Psoas muscle (tissue), 8 donors: ENCODE measurements around the gene LIPT2. TPM values are rescaled to one million over a fixed set of nuclear protein-coding genes. Genes with fewer than 3 reads are reported as not detected.
A peak's percentile ranks its signal among the peaks of the same experiment; 100 is the strongest.

Experiments
- ATAC-seq, 4 donors: fragments of 200-7000 bp; cut with Tn5 transposase; one replicate each; pipeline ENCODE4 v1.9.1; 2020; ENCODE audit warnings: moderate library complexity in 3 of 4, mild to moderate bottlenecking in 2 of 4
- DNase-seq, 2 donors: peaks; one replicate each; pipeline ENCODE4 v3.0.0-alpha.2; 2020
- H3K27ac ChIP-seq: fragments of 200-600 bp; one replicate; pipeline ENCODE4 v1.8.0; 2022
- H3K27me3 ChIP-seq, 3 donors: fragments of 200-600 bp in 1 of 3; one replicate each; pipeline versions ENCODE4 v1.6.1 to v1.8.0; 2013 to 2022; ENCODE audit warnings: low read length in 2 of 3, mild to moderate bottlenecking in 2 of 3, moderate library complexity in 1 of 3; ENCODE audit not compliant: insufficient read depth in 3 of 3
- H3K36me3 ChIP-seq, 2 donors: fragments of 200-600 bp in 1 of 2; one replicate each; pipeline versions ENCODE4 v1.6.1 to v1.8.0; 2013 to 2022; ENCODE audit warnings: low read depth in 1 of 2, mild to moderate bottlenecking in 1 of 2, moderate library complexity in 1 of 2; ENCODE audit not compliant: insufficient read depth in 1 of 2
- H3K4me1 ChIP-seq: fragments of 200-600 bp; one replicate; pipeline ENCODE4 v1.8.0; 2022
- H3K4me3 ChIP-seq: fragments of 200-600 bp; one replicate; pipeline ENCODE4 v1.8.0; 2022; ENCODE audit warnings: mild to moderate bottlenecking
- H3K9me3 ChIP-seq: fragments of 200-600 bp; one replicate; pipeline ENCODE4 v1.8.0; 2022
- WGBS, 3 donors: extraction: QIAGEN DNeasy Blood & Tissue Kit; methylation state at CpG; one replicate each; pipeline versions ENCODE4 v1.1.6 to v1.1.7; 2013; 5-methylcytosine and 5-hydroxymethylcytosine counted together
- intact Hi-C, 2 donors: fragments of 100-400 bp; cut with DNase I; formaldehyde crosslinking; loops; one replicate each; pipeline versions ENCODE4 v1.11.0 to v1.14.2; 2022
- long read RNA-seq, 2 donors: library from polyadenylated mRNA; unstranded; transcript quantifications; one replicate each; pipeline ENCODE4 v2.0.0, GENCODE V29; 2021
- polyA plus RNA-seq, 3 donors: library from polyadenylated mRNA; stranded (reverse); fragments of 200-250 nt; gene quantifications; one replicate each; pipeline ENCODE4 v1.2.3, GENCODE V29; 2013
- total RNA-seq, 4 donors: library from RNA; stranded (reverse); fragmentation: NEBNext Ultra II Directional in 2 of 4; extraction: Animal tissue kit (Norgen Biotek cat#: 25700) in 2 of 4; gene quantifications; one replicate each; pipeline versions ENCODE4 v1.2.1 to v1.2.4, GENCODE V29; 2021 to 2023
- TF ChIP-seq, protein P1 (sequence below): fragments of 200-600 bp; IDR thresholded peaks from one replicate; pipeline ENCODE4 v1.8.0; 2022; ENCODE audit warnings: antibody characterized with exemption
- donor health status: healthy with polysubstance abuse.
- donor health status: DM: no; HTN: no; CAD: no; lungs with moderate emphysema.
- donor health status: Bipolar disorder and iron deficiency.
- donor health status: healthy.
- donor health status: DM: yes; HTN: yes; CAD: no.
- donor health status: DM: no; HTN: no; CAD: no.
- donor health status: DM: no; HTN: no; CAD: no.
- donor health status: DM: yes; HTN: yes; CAD: no.

The LIPT2 gene
- total RNA-seq (1 to 10 TPM; 4.0 to 5.4 (median 4.4) TPM), polyA plus RNA-seq (1 to 10 TPM in 2 of 3 donors, under 1 TPM in 1; 0.94 to 4.5 (median 2.1) TPM)
- long read RNA-seq, donor 1, transcript LIPT2-201 (2 exons, 1,018 nt): major isoform, 8 of 9 reads
- long read RNA-seq, donor 1, partial matches to known transcripts: 0 of 9 reads
- long read RNA-seq, donor 1, other reads (novel, unspliced or antisense): 1 of 9 reads
- long read RNA-seq, donor 2, transcript LIPT2-201 (2 exons, 1,018 nt): major isoform, 14 of 16 reads
- long read RNA-seq, donor 2, partial matches to known transcripts: 0 of 16 reads
- long read RNA-seq, donor 2, other reads (novel, unspliced or antisense): 2 of 16 reads

DNA sequence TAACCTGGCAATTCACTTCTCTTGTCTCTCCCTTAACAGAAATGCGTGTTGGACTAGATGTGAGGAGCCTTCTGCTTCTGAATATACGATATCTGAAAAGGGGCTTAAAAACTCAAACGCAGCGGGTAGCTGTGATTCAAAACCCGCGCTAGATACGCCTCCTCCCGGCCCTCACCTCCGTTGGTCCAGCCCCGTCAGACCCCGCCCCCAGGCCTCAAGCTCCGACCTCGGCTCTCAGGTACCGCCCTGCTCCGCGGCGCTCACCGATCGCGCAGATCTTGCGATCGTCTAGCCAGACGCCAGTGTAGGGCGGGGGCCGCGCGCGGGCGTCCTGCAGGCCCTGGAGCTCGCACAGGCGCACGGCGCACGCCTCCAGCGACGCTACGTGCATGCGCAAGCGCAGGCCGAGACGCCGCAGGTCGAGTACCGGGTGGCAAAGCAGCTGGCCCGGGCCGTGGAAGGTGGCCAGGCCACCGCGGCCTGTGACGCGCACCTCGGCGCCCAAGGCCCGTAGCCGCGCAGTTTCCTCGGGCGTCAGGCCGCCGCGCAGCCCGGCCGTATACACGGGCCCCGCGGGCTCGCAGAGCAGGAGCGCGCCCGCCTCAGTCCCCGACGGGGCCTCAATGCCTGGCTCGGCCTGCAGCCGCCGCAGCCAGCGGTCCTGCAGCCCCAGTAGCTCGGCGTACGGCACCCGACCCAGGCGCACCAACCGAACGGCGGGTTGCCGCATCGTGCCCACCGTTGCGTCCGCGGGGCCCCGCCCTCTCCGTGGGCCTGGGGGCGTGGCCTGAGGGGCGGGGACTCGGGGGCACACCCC, at the start of gene LIPT2:
LIPT2 (minus strand) TSS at position 751 of the 817 bp plus-strand sequence; CDS start at position 730, 21 bp downstream.
- no peaks in the 10 kb centered on the region for H3K9me3 ChIP-seq
- DNase-seq: peak; percentile 98
- H3K4me1 ChIP-seq: peaks cover 20% of the 10 kb centered on the region
- TF ChIP-seq, protein P1, sequence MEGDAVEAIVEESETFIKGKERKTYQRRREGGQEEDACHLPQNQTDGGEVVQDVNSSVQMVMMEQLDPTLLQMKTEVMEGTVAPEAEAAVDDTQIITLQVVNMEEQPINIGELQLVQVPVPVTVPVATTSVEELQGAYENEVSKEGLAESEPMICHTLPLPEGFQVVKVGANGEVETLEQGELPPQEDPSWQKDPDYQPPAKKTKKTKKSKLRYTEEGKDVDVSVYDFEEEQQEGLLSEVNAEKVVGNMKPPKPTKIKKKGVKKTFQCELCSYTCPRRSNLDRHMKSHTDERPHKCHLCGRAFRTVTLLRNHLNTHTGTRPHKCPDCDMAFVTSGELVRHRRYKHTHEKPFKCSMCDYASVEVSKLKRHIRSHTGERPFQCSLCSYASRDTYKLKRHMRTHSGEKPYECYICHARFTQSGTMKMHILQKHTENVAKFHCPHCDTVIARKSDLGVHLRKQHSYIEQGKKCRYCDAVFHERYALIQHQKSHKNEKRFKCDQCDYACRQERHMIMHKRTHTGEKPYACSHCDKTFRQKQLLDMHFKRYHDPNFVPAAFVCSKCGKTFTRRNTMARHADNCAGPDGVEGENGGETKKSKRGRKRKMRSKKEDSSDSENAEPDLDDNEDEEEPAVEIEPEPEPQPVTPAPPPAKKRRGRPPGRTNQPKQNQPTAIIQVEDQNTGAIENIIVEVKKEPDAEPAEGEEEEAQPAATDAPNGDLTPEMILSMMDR: no peak
- peak within 1 kb of the TSS; percentile 99 for H3K27ac ChIP-seq
- ATAC-seq: peak; percentile 95 to 98 (median 98)
- intact Hi-C loops: no loop called here
- H3K4me3 ChIP-seq: peak within 1 kb of the TSS; percentile 97
- 0% methylated on average over 80 to 94 of the region's 94 CpGs for WGBS, 3 donors
- H3K36me3 ChIP-seq: peaks cover 0 to 4% of the 10 kb centered on the region in 2 donors
- no peaks in the 10 kb centered on the region for H3K27me3 ChIP-seq

DNA sequence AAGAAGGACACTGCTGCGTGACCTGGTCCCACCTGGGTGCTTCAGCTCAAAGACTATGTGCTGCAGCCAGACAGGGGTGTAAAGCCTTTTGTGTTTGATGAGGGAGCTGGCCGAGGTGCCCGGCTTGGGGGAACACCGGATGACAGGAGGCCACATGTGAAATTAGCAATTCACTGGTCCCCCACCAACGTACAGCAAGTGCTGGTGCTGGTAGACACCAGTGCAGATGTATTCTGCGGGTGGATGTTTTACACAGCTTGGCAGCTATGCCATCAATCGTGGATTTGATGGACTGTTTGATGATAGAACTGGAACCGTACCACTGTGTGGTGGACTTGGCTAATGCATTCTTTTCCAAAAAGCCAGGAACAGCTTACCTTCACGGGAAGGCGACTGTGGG, 47.9 kb upstream of the LIPT2 start:
- DNase-seq (no peak), ATAC-seq (no peak)
- TF ChIP-seq, protein P1: no peak
- intact Hi-C loops: no loop called here
- WGBS, 3 donors: 86 to 89% (median 88%) methylated on average over 10 of the region's 10 CpGs
- Histone ChIP-seq H3K27ac (no peak overlapping the region), H3K4me1 (no peaks in the 10 kb centered on the region), H3K4me3 (no peak overlapping the region), H3K36me3 (no peaks in the 10 kb centered on the region), H3K27me3 (no peaks in the 10 kb centered on the region), H3K9me3 (peaks cover 6% of the 10 kb centered on the region)

DNA sequence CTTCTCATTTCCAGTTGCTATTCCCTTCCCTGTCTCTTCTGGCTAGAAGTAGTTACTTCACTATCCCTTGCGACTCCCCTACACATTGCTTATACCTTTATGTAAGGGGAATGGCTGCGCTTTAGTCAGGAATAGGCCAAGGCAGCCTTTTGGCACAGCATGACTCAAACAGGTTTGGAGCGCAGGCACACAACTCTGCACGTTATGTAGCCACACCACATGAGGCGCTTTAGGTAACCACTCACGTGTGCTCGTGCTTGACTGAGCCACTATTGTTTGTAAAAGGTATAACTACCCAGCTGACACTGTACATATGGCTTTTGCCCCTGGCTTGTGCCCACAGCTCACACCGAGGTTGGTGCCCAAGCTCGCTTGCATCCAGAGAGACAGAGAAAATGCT, 46.7 kb upstream of the LIPT2 start:
- Histone ChIP-seq H3K4me1 (no peaks in the 10 kb centered on the region), H3K4me3 (no peak overlapping the region), H3K9me3 (peaks cover 6% of the 10 kb centered on the region), H3K36me3 (no peaks in the 10 kb centered on the region), H3K27ac (no peak overlapping the region), H3K27me3 (no peaks in the 10 kb centered on the region)
- TF ChIP-seq, protein P1: no peak
- DNase-seq (no peak), ATAC-seq (no peak)
- 93 to 95% (median 94%) methylated on average over 9 of the region's 9 CpGs for WGBS, 3 donors
- intact Hi-C loops: no loop called here

DNA sequence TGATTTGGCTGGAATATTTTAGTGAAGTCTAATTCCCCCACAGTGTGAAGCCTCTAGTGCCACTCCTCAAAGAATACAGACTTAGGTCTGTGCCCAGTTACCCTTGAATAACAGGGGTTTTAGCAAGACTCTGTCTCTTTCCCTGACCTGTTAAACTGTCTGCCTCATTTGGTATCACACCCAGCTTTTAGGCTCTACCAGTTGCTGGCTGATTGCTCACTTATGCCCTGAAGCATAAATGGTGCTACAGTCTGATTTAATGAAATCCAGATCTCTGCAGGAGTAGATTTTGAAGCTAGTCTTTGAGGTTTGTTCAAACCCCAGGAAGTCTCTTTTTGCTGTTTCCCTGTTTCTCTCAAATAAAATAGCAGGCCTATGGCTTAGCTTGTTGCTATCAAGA, 45.2 kb upstream of the LIPT2 start:
- H3K4me1 ChIP-seq: no peaks in the 10 kb centered on the region
- intact Hi-C loops: no loop called here
- H3K27ac ChIP-seq: no peak overlapping the region
- peaks cover 6% of the 10 kb centered on the region for H3K9me3 ChIP-seq
- ATAC-seq (no peak), DNase-seq (no peak)
- H3K27me3 ChIP-seq: no peaks in the 10 kb centered on the region
- TF ChIP-seq, protein P1: no peak
- H3K36me3 ChIP-seq: no peaks in the 10 kb centered on the region
- H3K4me3 ChIP-seq: no peak overlapping the region
